A673 (cell line): ENCODE measurements around the gene ANKRD55.

Source experiments
- EZH2 ChIP-seq: fragments of 200-600 bp; sonication (generic); IDR thresholded peaks from 2 replicates; pipeline ENCODE4 v1.6.1; 2017; ENCODE audit warnings: borderline replicate concordance, low read depth, mild to moderate bottlenecking, mixed read lengths, antibody characterized with exemption, low read length; ENCODE audit not compliant: poor library complexity, severe bottlenecking
- TF ChIP-seq, protein P1 (sequence below): fragments of 300-800, 200-600 bp; sonication (generic); conservative IDR thresholded peaks from 2 replicates; pipeline ENCODE4 v1.5.1; 2017; ENCODE audit warnings: low read depth, mild to moderate bottlenecking, antibody characterized with exemption, low read length, moderate library complexity, mixed read lengths

DNA sequence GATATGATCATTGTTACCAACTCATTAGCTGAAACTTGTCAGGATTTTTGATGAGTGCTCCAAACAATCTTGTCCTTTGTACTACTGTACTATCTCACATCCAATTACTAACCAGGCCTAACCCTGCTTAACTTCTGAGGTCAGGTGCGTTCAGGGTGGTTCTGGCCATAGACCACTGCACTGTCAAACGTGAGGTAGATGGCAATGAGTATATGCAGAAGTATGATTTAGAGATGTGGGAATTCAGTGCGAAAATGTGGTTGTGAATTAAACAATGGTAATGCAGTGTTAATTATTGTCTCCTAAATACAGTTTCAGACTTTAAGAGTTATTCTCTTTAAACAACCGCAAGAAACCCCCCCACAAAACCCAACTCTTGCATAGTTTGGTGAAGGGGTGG is 86.5 kb downstream of the ANKRD55 start:
- no peak for TF ChIP-seq EZH2
- TF ChIP-seq, protein P1, sequence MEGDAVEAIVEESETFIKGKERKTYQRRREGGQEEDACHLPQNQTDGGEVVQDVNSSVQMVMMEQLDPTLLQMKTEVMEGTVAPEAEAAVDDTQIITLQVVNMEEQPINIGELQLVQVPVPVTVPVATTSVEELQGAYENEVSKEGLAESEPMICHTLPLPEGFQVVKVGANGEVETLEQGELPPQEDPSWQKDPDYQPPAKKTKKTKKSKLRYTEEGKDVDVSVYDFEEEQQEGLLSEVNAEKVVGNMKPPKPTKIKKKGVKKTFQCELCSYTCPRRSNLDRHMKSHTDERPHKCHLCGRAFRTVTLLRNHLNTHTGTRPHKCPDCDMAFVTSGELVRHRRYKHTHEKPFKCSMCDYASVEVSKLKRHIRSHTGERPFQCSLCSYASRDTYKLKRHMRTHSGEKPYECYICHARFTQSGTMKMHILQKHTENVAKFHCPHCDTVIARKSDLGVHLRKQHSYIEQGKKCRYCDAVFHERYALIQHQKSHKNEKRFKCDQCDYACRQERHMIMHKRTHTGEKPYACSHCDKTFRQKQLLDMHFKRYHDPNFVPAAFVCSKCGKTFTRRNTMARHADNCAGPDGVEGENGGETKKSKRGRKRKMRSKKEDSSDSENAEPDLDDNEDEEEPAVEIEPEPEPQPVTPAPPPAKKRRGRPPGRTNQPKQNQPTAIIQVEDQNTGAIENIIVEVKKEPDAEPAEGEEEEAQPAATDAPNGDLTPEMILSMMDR, result no peak
